Measurements from ENCODE around the gene ATP6V1G1.
A peak's percentile ranks its signal among the peaks of the same experiment; 100 is the strongest.

Gene ATP6V1G1

GRCh38 chr9:114629563-114630090 lies 42.1 kb downstream of the ATP6V1G1 start:
- H3K36me3 Mint-ChIP-seq (ENCODE audit: insufficient read depth) = peaks cover 6% of the 10 kb centered on the region

GRCh38 chr9:114631166-114631565 lies 43.6 kb downstream of the ATP6V1G1 start:
- DNase-seq = no peak
- H3K9me3 Mint-ChIP-seq = no peaks in the 10 kb centered on the region
- H3K4me3 Mint-ChIP-seq = no peak overlapping the region
- peaks cover 10% of the 10 kb centered on the region for H3K36me3 Mint-ChIP-seq (ENCODE audit: insufficient read depth)
- no peaks in the 10 kb centered on the region for H3K27me3 Mint-ChIP-seq
- H3K27ac Mint-ChIP-seq = peak overlapping the region; percentile 29 to 68
- no peak for ATAC-seq (replicated peaks)
- H3K4me1 Mint-ChIP-seq (ENCODE audit: low read depth in 2 of 2) = no peaks in the 10 kb centered on the region

More at GRCh38 chr9:114629563-114630090, 42.1 kb downstream of the ATP6V1G1 start:
- Mint-ChIP-seq H3K4me1 (ENCODE audit: low read depth in 2 of 2) (peaks cover 0 to 1% of the 10 kb centered on the region in 2 donors), H3K9me3 (no peaks in the 10 kb centered on the region), H3K27ac (no peak overlapping the region), H3K4me3 (no peak overlapping the region), H3K27me3 (no peaks in the 10 kb centered on the region)
- no peak for ATAC-seq (replicated peaks)
- DNase-seq = no peak

GRCh38 chr9:114633438-114634089 lies 46.0 kb downstream of the ATP6V1G1 start:
- no peak overlapping the region for H3K27ac Mint-ChIP-seq
- no peaks in the 10 kb centered on the region for H3K4me1 Mint-ChIP-seq (ENCODE audit: low read depth in 2 of 2)
- no peaks in the 10 kb centered on the region for H3K9me3 Mint-ChIP-seq
- peaks cover 21% of the 10 kb centered on the region for H3K36me3 Mint-ChIP-seq (ENCODE audit: insufficient read depth)
- ATAC-seq (replicated peaks) (no peak), DNase-seq (no peak)
- H3K27me3 Mint-ChIP-seq = no peaks in the 10 kb centered on the region
- no peak overlapping the region for H3K4me3 Mint-ChIP-seq

GRCh38 chr9:114634387-114634786 lies 46.8 kb downstream of the ATP6V1G1 start:
- H3K27ac Mint-ChIP-seq = no peak overlapping the region
- no peaks in the 10 kb centered on the region for H3K9me3 Mint-ChIP-seq
- peaks cover 22% of the 10 kb centered on the region for H3K36me3 Mint-ChIP-seq (ENCODE audit: insufficient read depth)
- DNase-seq (no peak), ATAC-seq (replicated peaks) (no peak)
- no peaks in the 10 kb centered on the region for H3K27me3 Mint-ChIP-seq
- H3K4me1 Mint-ChIP-seq (ENCODE audit: low read depth in 2 of 2) = no peaks in the 10 kb centered on the region
- H3K4me3 Mint-ChIP-seq = no peak overlapping the region

GRCh38 chr9:114638404-114638803 lies 50.8 kb downstream of the ATP6V1G1 start:
- Mint-ChIP-seq H3K9me3 (no peaks in the 10 kb centered on the region), H3K4me1 (ENCODE audit: low read depth in 2 of 2) (peaks cover 0 to 3% of the 10 kb centered on the region in 2 donors), H3K27ac (no peak overlapping the region), H3K36me3 (ENCODE audit: insufficient read depth) (peaks cover 29% of the 10 kb centered on the region), H3K27me3 (no peaks in the 10 kb centered on the region), H3K4me3 (no peak overlapping the region)
- no peak for ATAC-seq (replicated peaks)
- no peak for DNase-seq

GRCh38 chr9:114641967-114642366 lies 54.4 kb downstream of the ATP6V1G1 start:
- ATAC-seq (replicated peaks) = no peak
- no peak for DNase-seq
- H3K4me1 Mint-ChIP-seq (ENCODE audit: low read depth in 2 of 2) = peaks cover 0 to 3% of the 10 kb centered on the region in 2 donors
- peak overlapping the region in 1 of 2 donors; percentile 57 for H3K27ac Mint-ChIP-seq
- no peak overlapping the region for H3K4me3 Mint-ChIP-seq
- peaks cover 30% of the 10 kb centered on the region for H3K36me3 Mint-ChIP-seq (ENCODE audit: insufficient read depth)
- no peaks in the 10 kb centered on the region for H3K27me3 Mint-ChIP-seq
- H3K9me3 Mint-ChIP-seq = no peaks in the 10 kb centered on the region

- DNase-seq = no peak
- peaks cover 25% of the 10 kb centered on the region for H3K36me3 Mint-ChIP-seq (ENCODE audit: insufficient read depth)
- H3K4me1 Mint-ChIP-seq (ENCODE audit: low read depth in 2 of 2) = peaks cover 0 to 3% of the 10 kb centered on the region in 2 donors
- no peaks in the 10 kb centered on the region for H3K27me3 Mint-ChIP-seq
- H3K9me3 Mint-ChIP-seq = no peaks in the 10 kb centered on the region
- H3K4me3 Mint-ChIP-seq = no peak overlapping the region
- no peak for ATAC-seq (replicated peaks)
- no peak overlapping the region for H3K27ac Mint-ChIP-seq
Measured at GRCh38 chr9:114643001-114643400, 55.4 kb downstream of the ATP6V1G1 start.

- H3K9me3 Mint-ChIP-seq = no peaks in the 10 kb centered on the region
- no peaks in the 10 kb centered on the region for H3K27me3 Mint-ChIP-seq
- H3K4me3 Mint-ChIP-seq = no peak overlapping the region
- DNase-seq (no peak), ATAC-seq (replicated peaks) (no peak)
- H3K27ac Mint-ChIP-seq = no peak overlapping the region
- peaks cover 0 to 3% of the 10 kb centered on the region in 2 donors for H3K4me1 Mint-ChIP-seq (ENCODE audit: low read depth in 2 of 2)
- peaks cover 18% of the 10 kb centered on the region for H3K36me3 Mint-ChIP-seq (ENCODE audit: insufficient read depth)
Measured at GRCh38 chr9:114643896-114644295, 56.3 kb downstream of the ATP6V1G1 start.

All from effector memory CD8-positive, alpha-beta T cell (primary cell).